HG02981 (cell line): ENCODE data around the gene LSM7.
A peak's percentile ranks its signal among the peaks of the same experiment; 100 is the strongest.

ENCODE experiments used
- ATAC-seq: cut with Tn5 transposase; IDR thresholded peaks from one replicate; pipeline ENCODE4 v1.9.1; 2021; ENCODE audit warnings: mild to moderate bottlenecking, moderate library complexity; ENCODE audit not compliant: unreplicated experiment

LSM7 gene

DNA sequence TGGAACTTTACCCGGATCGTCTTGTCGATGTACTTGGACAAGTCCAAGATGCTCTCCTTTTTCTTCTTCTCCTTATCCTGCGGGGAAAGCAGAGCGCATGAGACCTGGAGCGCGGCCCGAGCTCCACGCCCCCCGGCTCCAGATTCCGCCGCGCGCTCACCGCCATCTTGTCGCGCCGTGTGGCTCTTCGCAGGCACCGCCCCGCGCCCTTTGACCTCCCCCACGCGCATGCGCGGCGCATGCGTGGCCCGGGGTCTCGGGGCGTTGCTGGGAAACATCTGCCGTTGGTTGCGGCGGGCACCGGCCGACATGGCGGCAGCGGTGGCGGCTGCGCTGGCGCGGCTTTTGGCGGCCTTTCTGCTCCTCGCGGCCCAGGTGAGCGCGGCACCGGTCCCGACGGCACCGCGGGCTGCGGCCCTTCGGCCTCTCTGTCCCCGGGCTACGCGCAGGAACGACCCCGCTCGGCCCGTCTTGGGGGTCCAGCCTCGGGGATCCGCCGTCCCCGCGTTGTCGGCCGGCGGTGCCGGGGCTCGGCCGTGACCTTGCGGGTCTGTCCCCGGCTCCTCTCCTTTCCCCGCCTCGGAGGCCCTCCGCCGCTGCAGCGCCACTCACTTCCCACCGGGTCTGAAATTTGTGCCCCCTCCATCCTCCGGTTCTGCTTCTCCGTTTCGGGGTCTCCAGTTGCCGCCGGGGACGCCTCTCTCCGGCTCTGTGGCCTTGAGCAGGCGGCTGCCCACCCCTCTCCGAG lies at the start of gene LSM7, which contains the start of gene SPPL2B:
Gene LSM7, minus strand, starts transcription at position 186 of the 748 bp plus-strand sequence. Its CDS starts 20 bp downstream, at position 166.
Gene SPPL2B, plus strand, starts transcription at position 284 of the 748 bp plus-strand sequence. Its CDS starts 26 bp downstream, at position 310.
- peak; percentile 49 for ATAC-seq

GRCh38 chr19:2376784-2377519 lies 48.6 kb upstream of the LSM7 start:
- no peak for ATAC-seq

GRCh38 chr19:2375353-2376121 lies 47.2 kb upstream of the LSM7 start:
- no peak for ATAC-seq

DNA sequence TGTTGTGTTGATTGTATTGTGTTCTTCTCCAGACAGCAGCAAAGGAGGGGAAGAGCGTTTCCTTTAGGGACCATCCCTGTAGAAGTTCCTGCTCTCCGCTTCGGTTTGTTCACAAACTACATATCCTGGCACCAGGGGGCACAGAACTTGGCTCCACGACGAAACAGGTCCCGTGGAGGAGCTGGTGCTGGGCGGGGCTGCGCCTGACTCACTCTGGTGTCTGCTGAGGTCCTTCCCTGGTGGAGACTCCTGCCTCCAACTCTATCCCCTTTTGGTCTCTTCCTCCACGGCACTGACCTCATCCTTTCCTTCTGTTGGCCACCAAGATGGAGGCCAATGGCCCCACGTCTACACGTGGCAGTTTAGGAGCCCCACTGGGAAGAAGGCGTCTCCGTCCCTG lies 46.4 kb upstream of the LSM7 start:
- ATAC-seq = no peak

GRCh38 chr19:2372076-2372612 lies 43.8 kb upstream of the LSM7 start:
- ATAC-seq = no peak

DNA sequence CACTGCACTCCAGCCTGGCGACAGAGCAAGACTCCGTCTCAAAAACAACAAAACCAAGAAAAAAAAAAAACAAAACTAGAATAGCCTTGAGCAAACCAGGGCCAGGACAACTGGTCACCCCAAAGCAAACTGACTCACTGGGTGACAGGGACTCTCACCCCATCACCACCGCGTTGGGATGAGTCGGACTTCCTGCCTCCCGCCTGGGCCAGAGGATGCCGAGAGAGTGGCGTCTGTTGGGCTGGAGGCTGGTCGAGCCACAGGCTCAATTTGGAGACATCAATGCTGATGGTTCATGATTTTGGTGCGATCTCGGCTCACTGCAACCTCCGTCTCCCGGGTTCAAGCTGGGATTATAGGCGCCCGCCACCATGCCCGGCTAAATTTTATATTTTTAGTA lies 43.3 kb upstream of the LSM7 start:
- no peak for ATAC-seq

GRCh38 chr19:2365201-2365970 lies 37.0 kb upstream of the LSM7 start:
- no peak for ATAC-seq

GRCh38 chr19:2363419-2363818 lies 35.0 kb upstream of the LSM7 start:
- no peak for ATAC-seq

GRCh38 chr19:2362970-2363300 lies 34.5 kb upstream of the LSM7 start:
- ATAC-seq = no peak

GRCh38 chr19:2362046-2362969 lies 33.9 kb upstream of the LSM7 start:
- no peak for ATAC-seq

- ATAC-seq = no peak
Measured at GRCh38 chr19:2361246-2362045, 33.1 kb upstream of the LSM7 start.

DNA sequence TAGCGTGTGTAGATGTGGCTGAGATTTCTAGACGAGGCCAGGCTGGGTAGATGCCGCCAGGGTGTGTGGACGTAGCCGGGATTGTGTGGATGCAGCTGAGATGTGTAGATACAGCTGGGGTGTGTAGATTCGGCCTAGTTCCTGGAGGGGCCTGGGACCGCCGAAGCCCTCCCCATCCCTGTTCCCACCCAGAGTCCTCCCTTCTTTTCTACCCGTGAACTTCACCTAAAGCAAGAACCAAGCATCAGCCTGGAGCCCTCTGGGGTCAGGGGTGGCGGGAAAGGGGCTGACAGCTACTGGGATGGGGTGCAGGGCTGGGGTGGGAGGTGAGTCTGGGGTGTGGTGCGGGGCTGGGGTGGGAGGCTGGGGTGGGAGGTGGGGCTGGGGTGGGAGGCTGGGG lies 32.4 kb upstream of the LSM7 start:
- ATAC-seq = no peak

GRCh38 chr19:2359992-2360685 lies 31.8 kb upstream of the LSM7 start, which contains the start of gene TMPRSS9:
Gene TMPRSS9, plus strand, starts transcription at chr19:2360265. Its CDS starts 29,521 bp downstream, at chr19:2389786.
- no peak for ATAC-seq

DNA sequence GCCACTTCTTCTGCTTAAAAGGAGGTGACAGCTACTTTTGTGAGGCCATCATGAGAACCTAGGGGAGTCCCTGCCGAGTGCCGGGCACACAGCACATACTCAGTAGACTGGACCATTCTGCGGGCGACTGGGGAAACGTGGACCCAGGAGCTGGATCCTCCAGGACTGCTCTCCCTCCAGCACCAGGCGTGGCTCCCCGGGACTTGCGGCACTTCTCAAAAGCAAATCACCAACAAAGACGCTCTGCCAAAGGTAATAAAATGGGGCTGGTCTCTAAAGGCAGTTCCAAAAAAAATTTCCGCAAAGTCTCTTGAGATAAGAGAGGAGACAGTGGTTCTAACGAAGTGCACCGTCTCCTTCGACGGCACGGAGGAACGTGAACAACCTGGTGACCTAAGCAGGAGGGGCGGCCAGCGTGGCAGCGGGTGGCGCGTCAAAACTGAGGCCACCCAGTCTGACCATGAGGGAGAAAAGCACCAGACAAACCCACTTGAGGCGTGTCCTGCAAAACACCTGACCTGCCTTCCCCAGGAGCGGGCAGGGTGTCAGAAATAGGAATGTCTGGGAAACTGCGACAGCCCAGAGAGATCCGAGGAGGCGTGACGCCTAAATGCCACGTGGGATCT lies 30.3 kb upstream of the LSM7 start:
- ATAC-seq = no peak

- no peak for ATAC-seq
Measured at GRCh38 chr19:2357279-2358206, 29.2 kb upstream of the LSM7 start.

DNA sequence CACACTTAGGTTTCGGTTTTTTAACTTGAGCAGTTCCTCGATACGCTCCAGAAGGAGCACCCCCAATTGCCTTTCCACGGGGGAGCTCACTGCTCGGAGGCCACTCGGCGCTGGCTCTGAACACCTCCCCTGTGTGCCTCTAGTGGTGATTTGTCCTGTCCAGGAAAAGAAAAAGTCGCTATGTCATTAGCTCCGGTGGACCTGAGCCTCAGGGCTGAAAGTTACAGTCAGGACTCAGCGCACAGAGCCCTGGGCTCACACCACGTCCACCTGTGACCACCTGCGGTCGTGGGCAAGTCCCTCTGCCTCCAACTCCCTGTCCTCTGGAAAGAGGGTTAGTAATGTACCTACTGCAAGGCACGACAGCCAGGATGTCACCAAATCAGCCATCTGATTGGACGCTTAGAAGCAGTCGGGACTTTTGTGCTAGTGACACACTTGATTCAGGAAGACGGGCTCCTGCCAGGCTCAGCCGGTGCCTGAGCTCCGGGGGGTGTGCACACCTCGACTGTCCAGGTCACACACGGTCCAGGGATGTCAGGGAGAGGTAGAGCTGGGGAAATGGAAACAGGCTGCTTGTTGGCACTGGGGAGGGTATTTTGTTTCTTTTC lies 27.8 kb upstream of the LSM7 start:
- ATAC-seq = no peak
